ENCODE results near the gene AMPD2. TPM values are rescaled to one million over a fixed set of nuclear protein-coding genes. Genes with fewer than 3 reads are reported as not detected.

AMPD2 gene
- polyA plus RNA-seq, 4 donors = 25.9 to 50.8 (median 35.2) TPM

DNA sequence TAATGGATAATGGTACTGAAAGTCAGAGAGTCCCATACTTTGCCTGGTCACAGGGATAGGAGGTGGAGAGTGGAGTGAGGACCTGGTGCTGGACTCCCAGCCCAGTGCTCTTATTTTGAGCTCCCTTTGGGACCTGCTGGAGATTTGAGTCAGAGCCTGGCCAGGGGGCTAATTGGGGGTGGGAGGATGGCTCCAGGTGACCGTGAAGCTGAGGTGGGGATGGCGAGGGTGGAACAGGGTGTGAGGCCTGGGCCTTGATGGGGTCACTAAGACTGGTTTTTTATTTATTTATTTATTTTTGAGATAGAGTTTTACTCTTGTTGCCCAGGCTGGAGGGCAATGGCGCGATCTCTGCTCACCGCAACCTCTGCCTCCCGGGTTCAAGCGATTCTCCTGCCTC lies 17.8 kb downstream of the AMPD2 start:
- H3K27me3 ChIP-seq (ENCODE audit: control insufficient read depth in 3 of 3, insufficient read depth in 3 of 3, low read length in 3 of 3) = no peaks in the 10 kb centered on the region
- no peak overlapping the region for H3K4me3 ChIP-seq (ENCODE audit: low read depth in 1 of 3, low read length in 3 of 3)
- H3K36me3 ChIP-seq (ENCODE audit: control insufficient read depth in 3 of 3, insufficient read depth in 2 of 3, low read depth in 1 of 3, low read length in 3 of 3) = peaks cover 0 to 8% (median 0%) of the 10 kb centered on the region in 3 donors
- H3K4me1 ChIP-seq (ENCODE audit: control insufficient read depth in 3 of 3, insufficient read depth in 2 of 3, low read depth in 1 of 3, low read length in 2 of 3) = peaks cover 5 to 28% (median 6%) of the 10 kb centered on the region in 3 donors
- H3K9me3 ChIP-seq (ENCODE audit: control insufficient read depth in 2 of 2, insufficient read depth in 1 of 2, low read depth in 1 of 2, low read length in 1 of 2) = no peaks in the 10 kb centered on the region
- 94 to 97% (median 95%) methylated on average over 7 of the region's 7 CpGs for WGBS, 3 donors
- no peak overlapping the region for H3K27ac ChIP-seq (ENCODE audit: low read depth in 1 of 3, low read length in 2 of 3)
- FAIRE-seq = no peak
- no peak for DNase-seq

DNA sequence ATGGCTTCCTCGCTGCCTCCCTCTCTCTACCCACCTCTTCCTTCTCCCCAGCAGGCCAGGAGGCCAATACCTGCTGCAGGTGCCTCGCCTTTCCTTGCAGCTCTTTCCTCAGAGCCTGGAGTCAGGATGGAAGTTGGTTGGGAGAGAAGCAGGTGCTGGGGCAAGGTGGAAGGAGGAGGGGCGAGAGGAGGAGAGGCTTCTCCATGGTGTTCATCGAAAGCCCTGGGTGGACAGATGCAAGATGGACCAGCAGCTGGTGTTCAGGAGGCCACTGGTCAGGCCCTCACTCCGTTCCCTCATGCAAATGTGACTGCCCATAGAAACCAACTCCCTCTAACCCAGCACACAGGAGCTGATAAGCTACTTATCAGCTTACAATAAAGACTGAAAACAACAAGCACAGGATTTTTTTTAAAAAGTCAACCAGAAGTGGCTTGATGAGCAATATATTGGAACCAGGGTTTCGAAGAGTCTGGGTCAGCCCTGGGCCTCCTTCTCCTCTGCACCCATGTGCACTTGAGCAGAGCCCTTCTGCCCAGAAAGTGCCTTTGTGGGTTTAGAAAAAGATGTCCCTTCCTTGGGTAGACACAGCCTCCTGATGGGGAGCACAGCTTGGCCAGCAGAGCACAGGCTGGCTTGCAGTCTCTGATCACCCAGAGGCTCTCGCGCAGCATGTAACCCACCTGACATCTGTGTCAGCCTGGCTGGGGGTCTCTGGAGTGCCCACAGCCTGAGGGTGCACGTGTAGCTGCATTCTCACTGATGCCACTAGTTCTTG lies 19.6 kb downstream of the AMPD2 start:
- Histone ChIP-seq H3K4me3 (ENCODE audit: low read depth in 1 of 3, low read length in 3 of 3) (no peak overlapping the region), H3K4me1 (ENCODE audit: control insufficient read depth in 3 of 3, insufficient read depth in 2 of 3, low read depth in 1 of 3, low read length in 2 of 3) (peaks cover 5 to 29% (median 5%) of the 10 kb centered on the region in 3 donors), H3K27me3 (ENCODE audit: control insufficient read depth in 3 of 3, insufficient read depth in 3 of 3, low read length in 3 of 3) (no peaks in the 10 kb centered on the region), H3K9me3 (ENCODE audit: control insufficient read depth in 2 of 2, insufficient read depth in 1 of 2, low read depth in 1 of 2, low read length in 1 of 2) (no peaks in the 10 kb centered on the region), H3K36me3 (ENCODE audit: control insufficient read depth in 3 of 3, insufficient read depth in 2 of 3, low read depth in 1 of 3, low read length in 3 of 3) (no peaks in the 10 kb centered on the region), H3K27ac (ENCODE audit: low read depth in 1 of 3, low read length in 2 of 3) (no peak overlapping the region)
- no peak for DNase-seq
- 43 to 64% (median 46%) methylated on average over 9 of the region's 9 CpGs for WGBS, 3 donors
- FAIRE-seq = no peak

DNA sequence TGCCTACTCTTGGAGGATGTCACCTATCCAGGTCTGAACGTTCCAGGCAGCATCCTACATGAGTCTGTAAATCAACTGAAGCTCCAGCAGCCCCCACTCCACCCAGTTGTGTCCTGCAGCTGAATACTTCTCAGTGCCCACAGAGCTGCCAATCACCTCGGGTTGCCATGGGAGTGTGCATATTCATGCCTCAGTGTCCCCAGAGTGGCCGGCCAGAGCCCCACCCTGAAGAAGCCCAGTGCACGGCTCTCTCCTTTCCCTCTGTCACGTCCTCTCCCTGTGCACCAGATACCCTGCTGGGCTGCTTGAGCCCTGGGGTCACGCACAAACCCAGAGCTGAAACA lies 20.2 kb downstream of the AMPD2 start:
- Histone ChIP-seq H3K9me3 (ENCODE audit: control insufficient read depth in 2 of 2, insufficient read depth in 1 of 2, low read depth in 1 of 2, low read length in 1 of 2) (no peaks in the 10 kb centered on the region), H3K4me1 (ENCODE audit: control insufficient read depth in 3 of 3, insufficient read depth in 2 of 3, low read depth in 1 of 3, low read length in 2 of 3) (peaks cover 5 to 29% (median 5%) of the 10 kb centered on the region in 3 donors), H3K27ac (ENCODE audit: low read depth in 1 of 3, low read length in 2 of 3) (no peak overlapping the region), H3K36me3 (ENCODE audit: control insufficient read depth in 3 of 3, insufficient read depth in 2 of 3, low read depth in 1 of 3, low read length in 3 of 3) (no peaks in the 10 kb centered on the region), H3K27me3 (ENCODE audit: control insufficient read depth in 3 of 3, insufficient read depth in 3 of 3, low read length in 3 of 3) (no peaks in the 10 kb centered on the region), H3K4me3 (ENCODE audit: low read depth in 1 of 3, low read length in 3 of 3) (no peak overlapping the region)
- FAIRE-seq (no peak), DNase-seq (no peak)
- WGBS, 3 donors = 32 to 54% (median 46%) methylated on average over 6 of the region's 6 CpGs

DNA sequence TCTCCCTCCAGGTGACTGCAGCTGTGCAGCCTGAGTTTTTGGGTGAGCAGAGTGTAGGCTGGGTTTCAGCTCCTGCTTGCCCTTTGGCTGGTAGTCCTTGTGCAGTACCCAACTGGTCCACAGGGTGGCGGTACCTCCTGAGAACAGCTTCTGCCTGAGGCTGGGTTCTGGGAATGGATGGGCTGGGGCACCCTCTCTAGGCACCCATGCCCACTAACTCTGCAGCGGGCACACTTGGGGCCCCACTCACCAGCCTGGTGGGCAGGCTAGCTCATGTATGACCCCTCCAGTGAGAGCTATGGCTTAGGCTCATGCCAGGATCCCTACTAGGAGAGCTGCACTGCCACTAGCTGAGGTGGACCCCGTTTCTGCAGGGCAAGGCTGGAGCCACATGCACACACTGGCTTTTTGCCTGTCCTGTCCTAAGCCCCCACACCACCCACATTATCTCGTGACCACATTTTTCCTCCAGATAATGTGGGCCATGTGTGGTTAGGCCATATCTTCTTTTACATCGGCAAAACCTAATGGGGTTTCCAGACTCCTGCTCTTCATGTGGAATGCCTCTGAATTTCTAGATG lies 20.7 kb downstream of the AMPD2 start:
- FAIRE-seq = no peak
- no peaks in the 10 kb centered on the region for H3K9me3 ChIP-seq (ENCODE audit: control insufficient read depth in 2 of 2, insufficient read depth in 1 of 2, low read depth in 1 of 2, low read length in 1 of 2)

DNA sequence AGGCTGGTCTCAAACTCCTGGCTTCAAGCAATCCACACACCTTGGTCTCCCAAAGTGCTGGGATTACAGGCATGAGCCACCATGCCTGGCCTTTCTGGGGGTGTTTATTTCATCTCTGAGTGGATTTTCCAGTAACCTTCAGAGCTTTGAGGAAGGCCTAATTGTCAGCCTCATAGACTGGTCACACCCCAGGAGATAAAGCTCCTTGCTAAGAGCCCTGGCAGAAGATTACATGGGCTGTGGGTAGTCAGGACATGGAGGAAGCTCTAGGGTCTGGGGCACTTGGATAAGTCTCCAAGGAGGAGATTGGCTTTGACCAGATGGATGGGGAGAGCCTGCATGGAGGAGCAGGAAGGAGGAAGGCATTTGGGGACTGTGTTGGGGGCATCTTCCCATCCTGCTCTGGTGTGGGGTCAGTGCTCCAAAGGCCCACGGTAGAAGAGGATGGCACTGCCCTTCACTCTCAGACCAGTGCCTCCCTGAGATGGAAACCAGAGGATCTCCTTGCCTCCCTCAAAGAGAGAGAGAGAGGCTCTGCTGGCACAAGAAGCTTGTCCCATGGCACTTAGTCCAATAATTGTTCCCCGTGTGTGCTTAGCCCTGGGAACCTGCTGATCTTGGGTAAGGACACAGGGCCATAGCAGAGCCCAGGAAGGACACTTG lies 21.6 kb downstream of the AMPD2 start:
- H3K27ac ChIP-seq (ENCODE audit: low read depth in 1 of 3, low read length in 2 of 3) = no peak overlapping the region
- DNase-seq (no peak), FAIRE-seq (no peak)
- no peaks in the 10 kb centered on the region for H3K9me3 ChIP-seq (ENCODE audit: control insufficient read depth in 2 of 2, insufficient read depth in 1 of 2, low read depth in 1 of 2, low read length in 1 of 2)
- H3K27me3 ChIP-seq (ENCODE audit: control insufficient read depth in 3 of 3, insufficient read depth in 3 of 3, low read length in 3 of 3) = no peaks in the 10 kb centered on the region
- H3K4me3 ChIP-seq (ENCODE audit: low read depth in 1 of 3, low read length in 3 of 3) = no peak overlapping the region
- peaks cover under 1 to 24% (median 3%) of the 10 kb centered on the region in 3 donors for H3K4me1 ChIP-seq (ENCODE audit: control insufficient read depth in 3 of 3, insufficient read depth in 2 of 3, low read depth in 1 of 3, low read length in 2 of 3)
- no peaks in the 10 kb centered on the region for H3K36me3 ChIP-seq (ENCODE audit: control insufficient read depth in 3 of 3, insufficient read depth in 2 of 3, low read depth in 1 of 3, low read length in 3 of 3)
- WGBS, 3 donors = 76 to 89% (median 82%) methylated on average over 2 of the region's 2 CpGs

More for the DNA sequence above, 20.7 kb downstream of the AMPD2 start:
- peak; percentile 81 for DNase-seq
- no peaks in the 10 kb centered on the region for H3K27me3 ChIP-seq (ENCODE audit: control insufficient read depth in 3 of 3, insufficient read depth in 3 of 3, low read length in 3 of 3)
- no peak overlapping the region for H3K4me3 ChIP-seq (ENCODE audit: low read depth in 1 of 3, low read length in 3 of 3)
- no peaks in the 10 kb centered on the region for H3K36me3 ChIP-seq (ENCODE audit: control insufficient read depth in 3 of 3, insufficient read depth in 2 of 3, low read depth in 1 of 3, low read length in 3 of 3)
- H3K27ac ChIP-seq (ENCODE audit: low read depth in 1 of 3, low read length in 2 of 3) = no peak overlapping the region
- WGBS, 3 donors = 44 to 48% (median 45%) methylated on average over 5 of the region's 5 CpGs
- H3K4me1 ChIP-seq (ENCODE audit: control insufficient read depth in 3 of 3, insufficient read depth in 2 of 3, low read depth in 1 of 3, low read length in 2 of 3) = peaks cover 5 to 29% (median 5%) of the 10 kb centered on the region in 3 donors

DNA sequence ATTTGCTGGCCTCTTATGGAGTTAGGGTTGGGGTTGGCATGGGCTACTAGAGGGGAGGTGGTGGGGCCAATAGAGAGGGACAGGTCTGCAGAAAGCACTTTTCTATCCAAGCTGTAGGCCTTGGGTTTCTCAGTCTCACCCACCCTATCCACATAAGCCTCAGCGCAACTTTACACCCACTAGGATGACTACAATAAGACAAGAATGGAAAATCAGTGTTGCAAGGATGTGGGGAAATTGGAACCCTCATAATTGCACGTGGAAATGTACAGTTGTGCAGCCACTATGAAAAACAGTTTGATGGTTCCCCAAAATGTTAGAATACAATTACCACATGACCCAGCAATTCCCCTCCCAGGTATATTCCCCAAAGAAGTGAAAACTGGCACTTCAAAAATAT lies 22.2 kb downstream of the AMPD2 start:
- H3K4me3 ChIP-seq (ENCODE audit: low read depth in 1 of 3, low read length in 3 of 3) = no peak overlapping the region
- WGBS, 3 donors = 83 to 85% (median 84%) methylated on average over 2 of the region's 2 CpGs
- no peak for FAIRE-seq

DNA sequence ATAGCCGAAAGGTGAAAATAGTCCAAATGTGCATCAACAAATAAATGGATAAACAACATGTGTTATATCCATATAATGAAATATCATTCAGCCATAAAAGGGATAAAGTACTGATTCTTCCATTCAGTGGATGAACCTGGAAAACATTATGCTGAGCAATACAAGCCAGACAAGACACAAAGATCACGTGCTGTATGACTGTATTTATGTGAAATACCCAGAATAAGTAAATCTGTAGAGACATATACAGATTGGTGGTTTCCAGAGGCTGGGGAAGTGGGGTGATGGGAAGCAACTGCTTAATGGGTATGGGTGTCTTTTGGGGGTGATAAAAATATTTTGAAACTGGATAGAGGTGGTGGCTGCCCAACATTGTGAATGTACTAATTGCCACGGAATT lies 23.0 kb downstream of the AMPD2 start:
- Histone ChIP-seq H3K36me3 (ENCODE audit: control insufficient read depth in 3 of 3, insufficient read depth in 2 of 3, low read depth in 1 of 3, low read length in 3 of 3) (no peaks in the 10 kb centered on the region), H3K27me3 (ENCODE audit: control insufficient read depth in 3 of 3, insufficient read depth in 3 of 3, low read length in 3 of 3) (no peaks in the 10 kb centered on the region), H3K4me3 (ENCODE audit: low read depth in 1 of 3, low read length in 3 of 3) (no peak overlapping the region), H3K9me3 (ENCODE audit: control insufficient read depth in 2 of 2, insufficient read depth in 1 of 2, low read depth in 1 of 2, low read length in 1 of 2) (no peaks in the 10 kb centered on the region), H3K4me1 (ENCODE audit: control insufficient read depth in 3 of 3, insufficient read depth in 2 of 3, low read depth in 1 of 3, low read length in 2 of 3) (peaks cover 0 to 20% (median 0%) of the 10 kb centered on the region in 3 donors), H3K27ac (ENCODE audit: low read depth in 1 of 3, low read length in 2 of 3) (no peak overlapping the region)
- 74% methylated on average over 3 of the region's 3 CpGs for WGBS, 3 donors
- FAIRE-seq (no peak), DNase-seq (no peak)

More for the DNA sequence above, 22.2 kb downstream of the AMPD2 start:
- no peaks in the 10 kb centered on the region for H3K9me3 ChIP-seq (ENCODE audit: control insufficient read depth in 2 of 2, insufficient read depth in 1 of 2, low read depth in 1 of 2, low read length in 1 of 2)
- H3K27me3 ChIP-seq (ENCODE audit: control insufficient read depth in 3 of 3, insufficient read depth in 3 of 3, low read length in 3 of 3) = no peaks in the 10 kb centered on the region
- DNase-seq = no peak
- H3K36me3 ChIP-seq (ENCODE audit: control insufficient read depth in 3 of 3, insufficient read depth in 2 of 3, low read depth in 1 of 3, low read length in 3 of 3) = no peaks in the 10 kb centered on the region
- peaks cover 0 to 20% (median 0%) of the 10 kb centered on the region in 3 donors for H3K4me1 ChIP-seq (ENCODE audit: control insufficient read depth in 3 of 3, insufficient read depth in 2 of 3, low read depth in 1 of 3, low read length in 2 of 3)
- H3K27ac ChIP-seq (ENCODE audit: low read depth in 1 of 3, low read length in 2 of 3) = no peak overlapping the region

DNA sequence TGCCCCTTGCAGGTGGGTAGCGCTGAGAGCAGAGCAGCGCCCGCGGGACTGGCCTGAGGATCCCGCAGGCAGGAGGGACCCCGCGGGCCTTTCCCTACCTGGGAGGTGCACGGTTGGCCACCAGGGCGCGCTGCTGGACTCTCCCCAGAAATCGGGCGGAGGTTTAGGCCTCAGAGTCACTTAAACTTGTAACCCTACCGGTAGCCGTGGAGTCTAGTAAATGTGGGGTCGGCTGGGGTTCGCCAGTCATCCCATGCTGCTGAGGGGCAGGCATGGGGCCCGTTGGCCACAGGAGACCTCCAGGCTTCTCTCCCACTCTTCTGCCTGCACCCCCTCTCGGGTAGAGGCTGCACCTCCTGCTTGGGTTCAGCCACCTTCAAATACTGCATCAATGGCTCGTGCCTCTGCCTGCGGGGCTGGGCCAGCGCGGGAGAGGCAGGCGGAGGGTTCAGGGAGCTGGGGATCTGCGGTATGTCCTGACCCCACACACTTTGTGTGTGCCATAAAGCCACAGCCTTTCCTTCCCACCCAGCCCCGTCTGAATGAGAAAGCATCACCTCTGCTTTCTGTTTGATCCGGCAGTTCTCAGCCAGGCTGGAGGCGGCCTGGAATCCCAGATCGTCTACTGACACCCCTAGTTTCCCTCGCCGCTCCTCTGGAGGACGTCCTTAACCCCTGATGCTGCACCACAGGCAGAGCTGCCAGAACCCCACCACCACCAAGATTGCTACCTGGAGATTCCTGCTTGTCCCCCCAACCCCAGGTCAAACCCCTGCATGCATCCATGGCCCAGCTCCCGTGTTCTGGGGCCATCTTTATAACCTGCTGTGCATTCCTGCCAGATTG lies 24.0 kb downstream of the AMPD2 start:
- Histone ChIP-seq H3K27ac (ENCODE audit: low read depth in 1 of 3, low read length in 2 of 3) (no peak overlapping the region), H3K9me3 (ENCODE audit: control insufficient read depth in 2 of 2, insufficient read depth in 1 of 2, low read depth in 1 of 2, low read length in 1 of 2) (no peaks in the 10 kb centered on the region), H3K4me3 (ENCODE audit: low read depth in 1 of 3, low read length in 3 of 3) (no peak overlapping the region), H3K27me3 (ENCODE audit: control insufficient read depth in 3 of 3, insufficient read depth in 3 of 3, low read length in 3 of 3) (no peaks in the 10 kb centered on the region), H3K4me1 (ENCODE audit: control insufficient read depth in 3 of 3, insufficient read depth in 2 of 3, low read depth in 1 of 3, low read length in 2 of 3) (peaks cover 0 to 18% (median 0%) of the 10 kb centered on the region in 3 donors), H3K36me3 (ENCODE audit: control insufficient read depth in 3 of 3, insufficient read depth in 2 of 3, low read depth in 1 of 3, low read length in 3 of 3) (no peaks in the 10 kb centered on the region)
- no peak for FAIRE-seq
- 25 to 38% (median 30%) methylated on average over 32 of the region's 32 CpGs for whole genome bisulfite sequencing, 3 donors
- peak; percentile 83 to 86 for DNase-seq

Data from small intestine (tissue), 7 donors.